ENCODE results near the gene C2orf76. TPM values are rescaled to one million over a fixed set of nuclear protein-coding genes. Genes with fewer than 3 reads are reported as not detected.
A peak's percentile ranks its signal among the peaks of the same experiment; 100 is the strongest.

C2orf76 gene
- total RNA-seq, 3 donors from 2014 or later (not counting 1 experiment from before 2014, with no cell fraction given): 14.1 to 21.9 (median 20.5) TPM

DNA sequence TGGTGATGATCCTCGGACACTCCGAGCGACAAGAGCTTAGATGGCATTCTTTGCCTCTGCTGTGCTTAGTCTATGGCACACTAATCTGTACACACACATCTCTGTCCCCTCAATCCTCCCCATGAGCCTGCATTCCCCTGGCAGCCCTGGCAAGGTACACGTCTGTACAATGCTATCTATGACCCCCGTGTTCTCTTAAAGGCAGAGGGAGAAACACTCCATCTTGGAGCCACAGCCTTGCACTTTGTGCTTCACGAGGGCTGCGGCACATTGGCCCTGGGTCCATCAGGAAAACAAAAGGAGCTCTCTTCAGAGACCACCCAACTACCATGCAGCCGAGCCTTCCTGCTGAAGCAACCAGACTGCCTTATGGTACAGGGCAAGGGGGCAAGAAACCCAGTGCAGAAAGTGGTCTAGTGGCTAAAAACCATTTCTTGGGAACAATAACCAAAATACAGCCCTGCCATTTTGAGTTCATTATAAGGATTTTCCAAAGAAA is 100.5 kb downstream of the C2orf76 start:
- no peak overlapping the region for H3K4me3 Mint-ChIP-seq
- WGBS (ENCODE audit: insufficient coverage): 87% methylated on average over 8 of the region's 8 CpGs
- intact Hi-C loops (cut with micrococcal nuclease): no loop called here

GRCh38 chr2:119265693-119266066 is 101.0 kb downstream of the C2orf76 start:
- ATAC-seq: no peak
- no peak for DNase-seq
- H3K4me3 Mint-ChIP-seq: no peak overlapping the region
- no peaks in the 10 kb centered on the region for H3K9me3 ChIP-seq (ENCODE audit: control insufficient read depth, insufficient read depth, low read length)
- no peaks in the 10 kb centered on the region for H3K4me1 ChIP-seq (ENCODE audit: control insufficient read depth, insufficient read depth, low read length)
- no peak overlapping the region for H3K27ac ChIP-seq (ENCODE audit: low read length)
- H3K9me3 Mint-ChIP-seq: no peaks in the 10 kb centered on the region
- intact Hi-C loops (cut with micrococcal nuclease): no loop called here
- no peak for TF ChIP-seq CTCF (IDR thresholded peaks at IDR 0.05)
- H3K4me1 Mint-ChIP-seq: peaks cover 0 to 5% of the 10 kb centered on the region in 2 donors
- H3K27ac Mint-ChIP-seq: no peak overlapping the region
- no peaks in the 10 kb centered on the region for H3K36me3 ChIP-seq (ENCODE audit: control insufficient read depth, insufficient read depth, low read length)
- no peaks in the 10 kb centered on the region for H3K27me3 ChIP-seq (ENCODE audit: control insufficient read depth, insufficient read depth, low read length)
- H3K4me3 ChIP-seq (ENCODE audit: low read length): no peak overlapping the region
- 87% methylated on average over 6 of the region's 6 CpGs for WGBS (ENCODE audit: insufficient coverage)
- no peaks in the 10 kb centered on the region for H3K36me3 Mint-ChIP-seq
- no peaks in the 10 kb centered on the region for H3K27me3 Mint-ChIP-seq (ENCODE audit: low read depth in 2 of 2)

More for the DNA sequence above, 100.5 kb downstream of the C2orf76 start:
- H3K4me1 ChIP-seq (ENCODE audit: control insufficient read depth, insufficient read depth, low read length): no peaks in the 10 kb centered on the region
- Mint-ChIP-seq H3K27me3 (ENCODE audit: low read depth in 2 of 2) (no peaks in the 10 kb centered on the region), H3K36me3 (no peaks in the 10 kb centered on the region), H3K4me1 (peaks cover 0 to 5% of the 10 kb centered on the region in 2 donors), H3K27ac (no peak overlapping the region), H3K9me3 (no peaks in the 10 kb centered on the region)
- no peak overlapping the region for H3K4me3 ChIP-seq (ENCODE audit: low read length)
- no peaks in the 10 kb centered on the region for H3K27me3 ChIP-seq (ENCODE audit: control insufficient read depth, insufficient read depth, low read length)
- no peaks in the 10 kb centered on the region for H3K9me3 ChIP-seq (ENCODE audit: control insufficient read depth, insufficient read depth, low read length)
- DNase-seq (no peak), ATAC-seq (no peak)
- TF ChIP-seq CTCF (IDR thresholded peaks at IDR 0.05): no peak
- no peaks in the 10 kb centered on the region for H3K36me3 ChIP-seq (ENCODE audit: control insufficient read depth, insufficient read depth, low read length)
- no peak overlapping the region for H3K27ac ChIP-seq (ENCODE audit: low read length)

DNA sequence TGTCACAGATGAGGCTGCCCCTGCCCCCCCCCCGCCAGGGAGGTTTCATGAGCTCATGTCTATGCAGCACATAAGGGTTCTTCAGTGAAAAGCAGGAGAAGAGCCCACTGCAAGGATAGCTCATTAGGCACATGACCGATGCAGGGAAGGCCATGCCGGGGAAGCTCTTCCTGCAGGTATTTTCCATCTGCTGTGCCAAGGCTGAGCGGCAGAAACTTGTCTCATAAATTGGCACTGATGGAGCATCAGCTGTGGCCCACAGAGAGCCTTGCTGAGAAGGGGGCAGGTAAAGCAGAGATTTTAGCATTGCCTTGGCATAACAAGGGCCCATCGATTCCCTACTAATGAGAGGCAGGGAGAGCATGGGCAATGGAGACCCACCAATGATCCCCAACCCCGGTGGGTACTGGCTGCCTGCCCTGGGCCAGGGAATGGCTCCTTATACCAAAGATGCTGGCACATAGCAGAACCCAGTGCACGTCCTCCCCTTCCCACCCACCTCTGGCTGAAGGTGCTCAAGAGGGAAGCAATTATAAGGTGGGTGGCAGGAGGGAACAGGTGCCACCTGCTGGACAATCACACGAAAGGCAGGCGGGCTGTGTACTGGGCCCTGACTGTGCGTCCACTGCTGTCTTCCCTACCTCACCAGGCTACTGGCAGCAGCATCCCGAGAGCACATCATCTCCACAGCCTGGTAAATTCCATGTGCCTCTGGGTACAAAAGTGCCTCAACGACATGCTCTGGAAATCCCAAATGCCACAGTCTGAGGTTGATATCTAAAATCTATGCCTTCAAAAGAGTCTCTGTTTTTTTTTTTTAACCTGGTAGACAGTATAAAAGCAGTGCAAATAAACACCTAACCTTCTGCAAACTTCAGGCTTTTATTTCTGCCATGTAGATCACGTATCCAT is 101.6 kb downstream of the C2orf76 start:
- no peaks in the 10 kb centered on the region for H3K9me3 Mint-ChIP-seq
- H3K4me3 ChIP-seq (ENCODE audit: low read length): no peak overlapping the region
- no peaks in the 10 kb centered on the region for H3K36me3 ChIP-seq (ENCODE audit: control insufficient read depth, insufficient read depth, low read length)
- peak; percentile 73 for TF ChIP-seq CTCF (IDR thresholded peaks at IDR 0.05)
- no peaks in the 10 kb centered on the region for H3K9me3 ChIP-seq (ENCODE audit: control insufficient read depth, insufficient read depth, low read length)
- no peak overlapping the region for H3K27ac ChIP-seq (ENCODE audit: low read length)
- H3K4me1 Mint-ChIP-seq: peaks cover 0 to 5% of the 10 kb centered on the region in 2 donors
- no peaks in the 10 kb centered on the region for H3K27me3 Mint-ChIP-seq (ENCODE audit: low read depth in 2 of 2)
- H3K36me3 Mint-ChIP-seq: no peaks in the 10 kb centered on the region
- WGBS (ENCODE audit: insufficient coverage): 73% methylated on average over 12 of the region's 13 CpGs
- intact Hi-C loops (cut with micrococcal nuclease): no loop called here
- peak; percentile 80 to 88 (median 82) for ATAC-seq
- H3K4me1 ChIP-seq (ENCODE audit: control insufficient read depth, insufficient read depth, low read length): no peaks in the 10 kb centered on the region
- DNase-seq: peak; percentile 21 to 43
- H3K4me3 Mint-ChIP-seq: no peak overlapping the region
- H3K27me3 ChIP-seq (ENCODE audit: control insufficient read depth, insufficient read depth, low read length): no peaks in the 10 kb centered on the region
- H3K27ac Mint-ChIP-seq: no peak overlapping the region
